Osteoblast (primary cell): Measurements from ENCODE around the gene CCNB3. TPM values are rescaled to one million over a fixed set of nuclear protein-coding genes. Genes with fewer than 3 reads are reported as not detected.

ENCODE experiments used
- DNase-seq: peaks from one replicate; pipeline ENCODE4 v3.0.0; 2011; ENCODE audit warnings: low spot score, mixed read lengths; ENCODE audit not compliant: insufficient read length; ENCODE audit errors: missing footprints
- H2AFZ ChIP-seq: 2 replicates; pipeline ENCODE4 v1.6.0; 2011; ENCODE audit warnings: mild to moderate bottlenecking, low read length
- H3K27ac ChIP-seq: 2 replicates; pipeline ENCODE4 v1.5.1; 2011; ENCODE audit warnings: mild to moderate bottlenecking, low read depth, low read length, moderate library complexity
- H3K27me3 ChIP-seq: 2 replicates; pipeline ENCODE4 v1.6.0; 2012; ENCODE audit warnings: mild to moderate bottlenecking, control low read depth, inconsistent platforms, low read length, moderate library complexity; ENCODE audit not compliant: insufficient read depth
- H3K36me3 ChIP-seq: 2 replicates; pipeline ENCODE4 v1.5.1; 2011; ENCODE audit warnings: mild to moderate bottlenecking, low read length, control low read depth, moderate library complexity; ENCODE audit not compliant: insufficient read depth
- H3K4me1 ChIP-seq: 2 replicates; pipeline ENCODE4 v1.5.1; 2011; ENCODE audit warnings: mild to moderate bottlenecking, low read length, control low read depth, moderate library complexity; ENCODE audit not compliant: insufficient read depth
- H3K4me2 ChIP-seq: 2 replicates; pipeline ENCODE4 v1.6.0; 2011; ENCODE audit warnings: mild to moderate bottlenecking, low read length; ENCODE audit not compliant: insufficient read depth
- H3K4me3 ChIP-seq: fragments of 200-600 bp; sonication (generic); 3 replicates; pipeline ENCODE4 v1.5.1; 2012; ENCODE audit warnings: mild to moderate bottlenecking, low read length, inconsistent platforms; ENCODE audit not compliant: insufficient read depth
- H3K79me2 ChIP-seq: 2 replicates; pipeline ENCODE4 v1.6.0; 2012; ENCODE audit warnings: mild to moderate bottlenecking, low read length, control low read depth, inconsistent platforms; ENCODE audit not compliant: insufficient read depth
- H3K9me3 ChIP-seq: 2 replicates; pipeline ENCODE4 v1.5.1; 2011; ENCODE audit warnings: low read depth, low read length, control low read depth
- H4K20me1 ChIP-seq: 2 replicates; pipeline ENCODE4 v1.6.0; 2012; ENCODE audit warnings: mild to moderate bottlenecking, low read length, control low read depth; ENCODE audit not compliant: insufficient read depth
- CTCF ChIP-seq: IDR thresholded peaks from 2 replicates; pipeline ENCODE4 v1.5.1; 2011; ENCODE audit warnings: mild to moderate bottlenecking, low read depth, low read length, moderate library complexity; ENCODE audit errors: extremely low read depth
- total RNA-seq: library from RNA; depleted of rRNA; stranded (reverse); fragments of >200 nt; gene quantifications from 2 replicates; pipeline ENCODE4 v1.2.3, GENCODE V29; 2012

The CCNB3 gene
- total RNA-seq, 1 donor, result 0.36 TPM

GRCh38 chrX:50333308-50333707 lies 128.7 kb downstream of the CCNB3 start:
- TF ChIP-seq CTCF, result no peak

GRCh38 chrX:50343917-50344316 lies 139.4 kb downstream of the CCNB3 start:
- Histone ChIP-seq H3K9me3 (no peaks in the 10 kb centered on the region), H3K36me3 (no peaks in the 10 kb centered on the region), H3K79me2 (no peaks in the 10 kb centered on the region), H3K4me2 (no peak overlapping the region), H3K4me3 (no peak overlapping the region), H2AFZ (no peak overlapping the region), H4K20me1 (no peaks in the 10 kb centered on the region), H3K27ac (no peak overlapping the region), H3K27me3 (peaks cover 3% of the 10 kb centered on the region), H3K4me1 (no peaks in the 10 kb centered on the region)
- no peak for TF ChIP-seq CTCF
- no peak for DNase-seq

More at GRCh38 chrX:50333308-50333707, 128.7 kb downstream of the CCNB3 start:
- Histone ChIP-seq H3K27me3 (no peaks in the 10 kb centered on the region), H3K9me3 (no peaks in the 10 kb centered on the region), H3K36me3 (no peaks in the 10 kb centered on the region), H3K27ac (no peak overlapping the region), H3K79me2 (no peaks in the 10 kb centered on the region), H4K20me1 (no peaks in the 10 kb centered on the region), H2AFZ (no peak overlapping the region), H3K4me3 (no peak overlapping the region), H3K4me1 (no peaks in the 10 kb centered on the region), H3K4me2 (no peak overlapping the region)
- DNase-seq, result no peak

- no peak for TF ChIP-seq CTCF
- DNase-seq, result no peak
- Histone ChIP-seq H3K4me2 (no peak overlapping the region), H3K27ac (no peak overlapping the region), H2AFZ (no peak overlapping the region), H3K27me3 (no peaks in the 10 kb centered on the region), H3K9me3 (no peaks in the 10 kb centered on the region), H3K36me3 (no peaks in the 10 kb centered on the region), H3K4me3 (no peak overlapping the region), H4K20me1 (no peaks in the 10 kb centered on the region), H3K79me2 (no peaks in the 10 kb centered on the region), H3K4me1 (no peaks in the 10 kb centered on the region)
Measured at GRCh38 chrX:50372966-50373365, 168.4 kb downstream of the CCNB3 start.

- no peak for DNase-seq
- no peaks in the 10 kb centered on the region for H3K36me3 ChIP-seq
Measured at GRCh38 chrX:50375481-50376267, 171.1 kb downstream of the CCNB3 start.

More at GRCh38 chrX:50375481-50376267, 171.1 kb downstream of the CCNB3 start:
- no peaks in the 10 kb centered on the region for H3K79me2 ChIP-seq
- H2AFZ ChIP-seq, result no peak overlapping the region
- no peaks in the 10 kb centered on the region for H3K4me1 ChIP-seq
- H3K27me3 ChIP-seq, result no peaks in the 10 kb centered on the region
- H3K27ac ChIP-seq, result no peak overlapping the region
- no peaks in the 10 kb centered on the region for H3K9me3 ChIP-seq
- TF ChIP-seq CTCF, result no peak
- H4K20me1 ChIP-seq, result no peaks in the 10 kb centered on the region
- no peak overlapping the region for H3K4me2 ChIP-seq
- H3K4me3 ChIP-seq, result no peak overlapping the region
